Neutrophil (primary cell): ENCODE data around the gene TRIM6.
"Not testable (repeated sequence)": the region's sequence is repeated elsewhere in the genome, so short reads cannot be mapped to it uniquely, and the experiment has no call there.

Experiments
- H3K27ac ChIP-seq: fragments of 200-600 bp; sonication (generic); 2 replicates; pipeline ENCODE4 v1.5.1; 2016; ENCODE audit warnings: mild to moderate bottlenecking, moderate library complexity
- H3K27me3 ChIP-seq: fragments of 200-600 bp; sonication (generic); 2 replicates; pipeline ENCODE4 v1.6.0; 2016; ENCODE audit warnings: mild to moderate bottlenecking
- H3K36me3 ChIP-seq: fragments of 200-600 bp; sonication (generic); 2 replicates; pipeline ENCODE4 v1.5.1; 2017
- H3K4me1 ChIP-seq, 2 experiments: fragments of 200-600 bp in 1 of 2; sonication (generic) in 1 of 2; 1 replicate in 1 of 2; 2 replicates in 1 of 2; pipeline versions ENCODE4 v1.5.1 to v1.6.1; 2013 to 2016; ENCODE audit warnings: low read depth in 1 of 2, low read length in 1 of 2, mild to moderate bottlenecking in 1 of 2, moderate library complexity in 1 of 2; ENCODE audit not compliant: control insufficient read depth in 1 of 2, insufficient read depth in 1 of 2
- H3K4me3 ChIP-seq, 2 experiments: fragments of 200-600 bp in 1 of 2; sonication (generic) in 1 of 2; 1 replicate in 1 of 2; 2 replicates in 1 of 2; pipeline ENCODE4 v1.5.1; 2013 to 2016; ENCODE audit warnings: low read depth in 1 of 2, low read length in 1 of 2, mild to moderate bottlenecking in 1 of 2, moderate library complexity in 1 of 2
- H3K9me3 ChIP-seq: fragments of 200-600 bp; sonication (generic); 2 replicates; pipeline ENCODE4 v1.5.1; 2016
- TF ChIP-seq, protein P1 (sequence below): fragments of 200-600 bp; sonication (generic); IDR thresholded peaks from 2 replicates; pipeline ENCODE4 v1.5.1; 2016; ENCODE audit warnings: antibody characterized with exemption

TRIM6 gene

DNA sequence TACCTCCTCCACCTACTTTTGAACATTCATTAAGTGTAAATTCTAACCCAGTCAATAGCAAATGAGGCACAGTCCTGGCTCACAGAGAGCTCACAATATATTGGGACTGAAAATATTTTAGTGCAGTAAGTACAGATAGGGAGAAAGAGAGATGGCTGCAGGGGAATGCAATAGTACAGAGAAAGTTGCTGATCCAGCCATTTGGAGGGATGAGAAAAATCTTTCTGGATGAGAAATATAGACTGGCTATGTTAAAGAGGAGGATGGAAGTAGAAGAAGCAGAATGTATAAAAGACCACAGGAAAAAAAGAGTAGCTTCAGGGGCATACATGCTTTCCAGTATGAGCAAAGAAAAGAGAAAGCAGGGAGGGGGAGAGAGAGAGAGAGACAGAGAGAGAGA is 19.3 kb upstream of the TRIM6 start:
- Histone ChIP-seq H3K4me3 (no peak overlapping the region), H3K36me3 (no peaks in the 10 kb centered on the region), H3K27me3 (no peaks in the 10 kb centered on the region), H3K27ac (no peak overlapping the region), H3K4me1 (no peaks in the 10 kb centered on the region), H3K9me3 (no peaks in the 10 kb centered on the region)
- TF ChIP-seq, protein P1, sequence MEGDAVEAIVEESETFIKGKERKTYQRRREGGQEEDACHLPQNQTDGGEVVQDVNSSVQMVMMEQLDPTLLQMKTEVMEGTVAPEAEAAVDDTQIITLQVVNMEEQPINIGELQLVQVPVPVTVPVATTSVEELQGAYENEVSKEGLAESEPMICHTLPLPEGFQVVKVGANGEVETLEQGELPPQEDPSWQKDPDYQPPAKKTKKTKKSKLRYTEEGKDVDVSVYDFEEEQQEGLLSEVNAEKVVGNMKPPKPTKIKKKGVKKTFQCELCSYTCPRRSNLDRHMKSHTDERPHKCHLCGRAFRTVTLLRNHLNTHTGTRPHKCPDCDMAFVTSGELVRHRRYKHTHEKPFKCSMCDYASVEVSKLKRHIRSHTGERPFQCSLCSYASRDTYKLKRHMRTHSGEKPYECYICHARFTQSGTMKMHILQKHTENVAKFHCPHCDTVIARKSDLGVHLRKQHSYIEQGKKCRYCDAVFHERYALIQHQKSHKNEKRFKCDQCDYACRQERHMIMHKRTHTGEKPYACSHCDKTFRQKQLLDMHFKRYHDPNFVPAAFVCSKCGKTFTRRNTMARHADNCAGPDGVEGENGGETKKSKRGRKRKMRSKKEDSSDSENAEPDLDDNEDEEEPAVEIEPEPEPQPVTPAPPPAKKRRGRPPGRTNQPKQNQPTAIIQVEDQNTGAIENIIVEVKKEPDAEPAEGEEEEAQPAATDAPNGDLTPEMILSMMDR, result no peak

DNA sequence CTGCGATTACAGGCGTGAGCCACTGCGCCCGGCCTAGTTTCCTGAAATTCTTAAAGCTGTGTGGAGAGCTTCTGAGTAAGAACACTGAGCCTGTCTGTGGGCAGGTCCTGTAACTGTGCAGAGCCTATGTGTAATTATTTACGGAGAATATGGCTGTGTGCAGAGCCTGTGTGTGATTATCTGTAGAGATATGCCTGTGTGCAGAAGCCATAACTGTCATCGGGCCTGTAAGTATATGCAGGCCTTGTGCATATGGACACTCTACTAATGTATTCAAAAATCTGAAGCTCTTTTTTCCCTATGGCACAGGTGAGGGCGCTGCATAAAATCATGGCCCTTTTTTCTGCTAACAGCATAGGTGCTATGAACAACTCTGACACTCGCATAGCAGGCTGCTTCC is 15.9 kb upstream of the TRIM6 start, which contains the start of gene OR52B6:
Gene OR52B6, plus strand, starts transcription at position 301 of the 400 bp plus-strand sequence. Its CDS starts 0 bp downstream, at position 301.
- no peaks in the 10 kb centered on the region for H3K36me3 ChIP-seq
- no peaks in the 10 kb centered on the region for H3K9me3 ChIP-seq
- H3K27ac ChIP-seq, result no peak within 1 kb of the TSS
- H3K4me1 ChIP-seq, result no peaks in the 10 kb centered on the region
- H3K4me3 ChIP-seq, result no peak within 1 kb of the TSS
- TF ChIP-seq, protein P1, result no peak
- H3K27me3 ChIP-seq, result no peaks in the 10 kb centered on the region

DNA sequence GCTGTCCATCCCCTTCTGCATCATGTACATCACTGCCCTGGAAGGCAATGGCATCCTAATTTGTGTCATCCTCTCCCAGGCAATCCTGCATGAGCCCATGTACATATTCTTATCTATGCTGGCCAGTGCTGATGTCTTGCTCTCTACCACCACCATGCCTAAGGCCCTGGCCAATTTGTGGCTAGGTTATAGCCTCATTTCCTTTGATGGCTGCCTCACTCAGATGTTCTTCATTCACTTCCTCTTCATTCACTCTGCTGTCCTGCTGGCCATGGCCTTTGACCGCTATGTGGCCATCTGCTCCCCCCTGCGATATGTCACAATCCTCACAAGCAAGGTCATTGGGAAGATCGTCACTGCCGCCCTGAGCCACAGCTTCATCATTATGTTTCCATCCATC is 15.4 kb upstream of the TRIM6 start:
- no peaks in the 10 kb centered on the region for H3K27me3 ChIP-seq
- no peaks in the 10 kb centered on the region for H3K36me3 ChIP-seq
- H3K4me3 ChIP-seq, result no peak overlapping the region
- TF ChIP-seq, protein P1, result no peak
- no peak overlapping the region for H3K27ac ChIP-seq
- H3K9me3 ChIP-seq, result no peaks in the 10 kb centered on the region
- H3K4me1 ChIP-seq, result no peaks in the 10 kb centered on the region

DNA sequence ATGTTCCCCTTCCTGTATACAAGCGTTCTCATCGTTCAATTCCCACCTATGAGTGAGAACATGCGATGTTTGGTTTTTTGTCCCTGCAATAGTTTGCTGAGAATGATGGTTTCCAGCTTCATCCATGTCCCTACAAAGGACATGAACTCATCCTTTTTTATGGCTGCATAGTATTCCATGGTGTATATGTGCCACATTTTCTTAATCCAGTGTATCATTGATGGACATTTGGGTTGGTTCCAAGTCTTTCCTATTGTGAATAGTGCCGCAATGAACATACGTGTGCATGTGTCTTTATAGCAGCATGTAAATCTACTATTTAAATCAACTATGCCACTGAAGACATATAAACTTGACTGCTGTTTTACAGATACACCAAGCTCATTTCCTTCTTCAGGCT is 12.0 kb upstream of the TRIM6 start:
- H3K4me3 ChIP-seq, H3K4me1 ChIP-seq, H3K27ac ChIP-seq, H3K9me3 ChIP-seq, H3K27me3 ChIP-seq, H3K36me3 ChIP-seq: not testable (repeated sequence)

DNA sequence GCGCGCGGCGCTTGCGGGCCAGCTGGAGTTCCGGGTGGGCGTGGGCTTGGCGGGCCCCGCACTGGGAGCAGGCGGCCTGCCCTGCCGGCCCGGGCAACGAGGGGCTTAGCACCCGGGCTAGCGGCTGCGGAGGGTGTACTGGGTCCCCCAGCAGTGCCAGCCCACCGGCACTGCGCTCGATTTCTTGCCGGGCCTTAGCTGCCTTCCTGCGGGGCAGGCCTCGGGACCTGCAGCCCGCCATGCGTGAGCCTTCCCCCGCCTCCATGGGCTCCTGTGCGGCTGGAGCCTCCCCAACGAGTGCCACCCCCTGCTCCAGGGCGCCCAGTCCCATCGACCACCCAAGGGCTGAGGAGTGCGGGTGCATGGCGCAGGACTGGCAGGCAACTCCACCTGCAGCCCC is 6.5 kb upstream of the TRIM6 start:
- not testable (repeated sequence) for H3K4me3 ChIP-seq, H3K36me3 ChIP-seq, H3K27me3 ChIP-seq, H3K9me3 ChIP-seq, H3K27ac ChIP-seq, H3K4me1 ChIP-seq

DNA sequence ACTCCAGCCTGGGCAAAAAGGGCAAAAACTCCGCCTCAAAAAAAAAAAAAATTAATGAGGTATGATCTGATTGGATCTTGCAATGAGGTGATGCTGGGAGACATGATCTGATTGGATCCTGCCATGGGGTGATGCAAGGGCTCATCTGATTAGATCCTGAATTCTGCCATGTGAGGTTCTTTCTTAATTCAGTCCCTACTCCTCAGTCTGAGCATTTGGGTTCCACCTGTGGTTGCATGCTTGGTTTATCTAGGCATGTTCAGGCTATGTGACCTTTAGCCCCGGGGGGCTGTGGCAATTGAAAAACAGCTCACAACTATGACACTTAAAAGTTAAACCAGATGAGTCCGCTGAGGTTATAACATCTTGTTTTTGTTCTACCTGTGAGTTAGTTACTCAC is 4.8 kb upstream of the TRIM6 start:
- TF ChIP-seq, protein P1, result no peak
- Histone ChIP-seq H3K9me3 (no peaks in the 10 kb centered on the region), H3K27me3 (no peaks in the 10 kb centered on the region), H3K4me3 (no peak overlapping the region), H3K4me1 (peaks cover 5 to 8% of the 10 kb centered on the region in 2 experiments), H3K27ac (no peak overlapping the region), H3K36me3 (no peaks in the 10 kb centered on the region)

DNA sequence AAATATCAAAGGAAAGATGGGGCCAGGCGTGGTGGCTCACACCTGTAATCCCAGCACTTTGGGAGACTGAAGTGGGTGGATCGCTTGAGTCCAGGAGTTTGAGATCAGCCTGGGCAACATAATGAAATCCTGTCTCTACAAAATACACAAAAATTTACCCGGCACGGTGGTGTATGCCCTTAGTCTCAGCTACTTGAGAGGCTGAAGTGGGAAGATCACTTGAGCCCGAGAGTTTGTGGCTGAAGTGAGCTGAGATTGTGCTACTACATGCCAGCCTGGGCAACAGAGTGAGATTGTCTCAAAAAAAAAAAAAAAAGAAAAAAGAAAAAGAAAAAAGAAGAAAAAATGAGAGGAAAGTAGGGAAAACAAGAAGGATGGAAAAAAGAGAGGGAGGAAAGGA is 3.8 kb upstream of the TRIM6 start:
- no peaks in the 10 kb centered on the region for H3K9me3 ChIP-seq
- peaks cover 5 to 10% of the 10 kb centered on the region in 2 experiments for H3K4me1 ChIP-seq
- no peak overlapping the region for H3K27ac ChIP-seq
- H3K27me3 ChIP-seq, result no peaks in the 10 kb centered on the region
- no peaks in the 10 kb centered on the region for H3K36me3 ChIP-seq
- TF ChIP-seq, protein P1, result no peak
- no peak overlapping the region for H3K4me3 ChIP-seq
